ENCODE results near the gene THSD4. TPM values are rescaled to one million over a fixed set of nuclear protein-coding genes. Genes with fewer than 3 reads are reported as not detected.

The THSD4 gene
- polyA plus RNA-seq, 1 donor from 2014 or later, result 0.46 TPM

GRCh38 chr15:71187078-71187477, 71.8 kb downstream of the THSD4 start:
- no peaks in the 10 kb centered on the region for H3K79me2 ChIP-seq (replicated peaks; ENCODE audit: insufficient read depth, low read length)
- TF ChIP-seq EZH2 (IDR thresholded peaks at IDR 0.05; ENCODE audit: borderline replicate concordance, insufficient read depth, low read length, poor library complexity, severe bottlenecking) (no peak), POLR2AphosphoS5 (IDR thresholded peaks at IDR 0.05) (no peak), EP300 (conservative IDR thresholded peaks at IDR 0.05; ENCODE audit: poor library complexity, severe bottlenecking) (no peak), REST (IDR thresholded peaks at IDR 0.05; ENCODE audit: borderline replicate concordance) (no peak), TAF1 (IDR thresholded peaks at IDR 0.05; ENCODE audit: low read depth) (no peak), RAD21 (conservative IDR thresholded peaks at IDR 0.05) (no peak), SMC3 (conservative IDR thresholded peaks at IDR 0.05; ENCODE audit: poor library complexity) (no peak)
- H3K36me3 ChIP-seq (ENCODE audit: insufficient read depth, low read length), result no peaks in the 10 kb centered on the region
- peak overlapping the region; percentile 58 for H3K9ac ChIP-seq (ENCODE audit: low read length)
- H3K27me3 ChIP-seq (ENCODE audit: insufficient read depth, low read depth, low read length), result no peaks in the 10 kb centered on the region
- peak overlapping the region; percentile 53 for H3K4me3 ChIP-seq (ENCODE audit: low read length)
- H4K20me1 ChIP-seq (ENCODE audit: insufficient read depth), result no peaks in the 10 kb centered on the region
- H3K27ac ChIP-seq (ENCODE audit: low read length), result peak overlapping the region; percentile 86
- H3K9me3 ChIP-seq (ENCODE audit: low read length), result no peaks in the 10 kb centered on the region
- no peaks in the 10 kb centered on the region for H3K9me2 ChIP-seq (ENCODE audit: insufficient read depth, low read length)
- peak overlapping the region; percentile 34 for H2AFZ ChIP-seq (ENCODE audit: low read depth, low read length)
- H3K4me2 ChIP-seq (ENCODE audit: low read length), result peak overlapping the region; percentile 38
- peaks cover 6% of the 10 kb centered on the region for H3F3A ChIP-seq (ENCODE audit: insufficient read depth, low read length, poor library complexity, severe bottlenecking)

GRCh38 chr15:71187526-71187925, 72.3 kb downstream of the THSD4 start:
- Histone ChIP-seq H3K4me2 (ENCODE audit: low read length) (peak overlapping the region; percentile 38), H3K27me3 (ENCODE audit: insufficient read depth, low read depth, low read length) (no peaks in the 10 kb centered on the region), H2AFZ (ENCODE audit: low read depth, low read length) (peak overlapping the region; percentile 34), H3K9ac (ENCODE audit: low read length) (peak overlapping the region; percentile 58), H3K9me3 (ENCODE audit: low read length) (no peaks in the 10 kb centered on the region), H3F3A (ENCODE audit: insufficient read depth, low read length, poor library complexity, severe bottlenecking) (peaks cover 6% of the 10 kb centered on the region), H3K27ac (ENCODE audit: low read length) (peak overlapping the region; percentile 86), H3K9me2 (ENCODE audit: insufficient read depth, low read length) (no peaks in the 10 kb centered on the region), H3K79me2 (replicated peaks; ENCODE audit: insufficient read depth, low read length) (no peaks in the 10 kb centered on the region), H3K4me3 (ENCODE audit: low read length) (peak overlapping the region; percentile 53), H3K36me3 (ENCODE audit: insufficient read depth, low read length) (no peaks in the 10 kb centered on the region), H4K20me1 (ENCODE audit: insufficient read depth) (no peaks in the 10 kb centered on the region)
- TF ChIP-seq RAD21 (conservative IDR thresholded peaks at IDR 0.05), result peak; percentile 9
- peak; percentile 43 for TF ChIP-seq REST (IDR thresholded peaks at IDR 0.05; ENCODE audit: borderline replicate concordance)
- TF ChIP-seq MXI1 (conservative IDR thresholded peaks at IDR 0.05; ENCODE audit: poor library complexity, severe bottlenecking), result no peak
- TF ChIP-seq TAF1 (IDR thresholded peaks at IDR 0.05; ENCODE audit: low read depth), result no peak
- TF ChIP-seq SMC3 (conservative IDR thresholded peaks at IDR 0.05; ENCODE audit: poor library complexity), result no peak
- TF ChIP-seq EP300 (conservative IDR thresholded peaks at IDR 0.05; ENCODE audit: poor library complexity, severe bottlenecking), result no peak
- TF ChIP-seq POLR2AphosphoS5 (IDR thresholded peaks at IDR 0.05), result peak; percentile 18
- TF ChIP-seq EZH2 (IDR thresholded peaks at IDR 0.05; ENCODE audit: borderline replicate concordance, insufficient read depth, low read length, poor library complexity, severe bottlenecking), result no peak
- no peak for TF ChIP-seq CTCF (IDR thresholded peaks at IDR 0.05; ENCODE audit: poor library complexity, severe bottlenecking)

Data from neural cell (in vitro differentiated cells).